ENCODE results near the gene CNPY1.
"Not testable (repeated sequence)": the region's sequence is repeated elsewhere in the genome, so short reads cannot be mapped to it uniquely, and the experiment has no call there.

Gene CNPY1

DNA sequence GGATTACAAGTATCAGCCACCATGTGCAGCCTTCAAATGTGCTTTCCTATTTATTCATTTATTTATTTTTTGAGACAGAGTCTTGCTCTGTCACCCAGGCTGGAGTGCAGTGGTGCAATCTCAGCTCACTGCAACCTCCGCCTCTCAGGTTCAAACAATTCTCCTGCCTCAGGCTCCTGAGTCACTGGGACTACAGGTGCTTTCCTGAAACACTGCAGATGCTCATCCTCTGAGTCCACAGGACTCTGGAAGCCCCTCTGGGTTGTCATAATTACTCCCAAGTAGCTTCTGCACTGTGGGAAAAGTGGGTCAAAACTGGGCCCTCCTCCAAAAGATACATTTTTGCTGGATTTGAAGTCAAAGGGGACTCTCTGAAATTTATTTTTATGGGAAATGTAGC is at the start of gene CNPY1:
TSS of gene CNPY1 (minus strand) at position 111 of the 400 bp plus-strand sequence. CDS start 630 bp downstream, outside the sequence.
- not testable (repeated sequence) for DNase-seq

GRCh38 chr7:155594961-155595366 is 48.6 kb upstream of the CNPY1 start:
- DNase-seq, result no peak

DNA sequence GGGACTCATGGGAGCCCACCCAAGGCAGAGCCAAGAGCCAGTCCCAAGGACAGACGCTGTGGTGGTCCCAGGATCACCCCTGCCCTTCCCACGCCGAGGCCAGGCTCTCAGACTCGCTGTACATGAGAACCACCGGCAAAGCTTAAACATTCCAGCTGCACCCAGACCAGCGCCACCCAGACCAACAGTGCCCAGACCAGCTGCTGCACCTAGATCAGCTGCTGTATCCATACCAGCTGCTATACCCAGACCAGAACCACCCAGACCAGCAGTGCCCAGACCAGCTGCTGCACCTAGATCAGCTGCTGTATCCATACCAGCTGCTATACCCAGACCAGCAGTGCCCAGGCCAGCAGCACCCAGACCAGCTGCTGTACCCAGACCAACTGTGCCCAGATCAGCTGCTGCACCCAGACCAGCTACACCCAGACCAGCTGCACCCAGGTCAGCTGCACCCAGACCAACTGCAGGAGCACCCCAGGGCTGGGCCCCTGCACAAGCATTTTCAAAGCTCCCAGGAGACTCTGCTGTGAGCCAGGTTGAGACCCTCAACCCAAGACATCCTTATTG is 47.9 kb upstream of the CNPY1 start:
- DNase-seq, result no peak

GRCh38 chr7:155593461-155594162 is 47.3 kb upstream of the CNPY1 start:
- no peak for DNase-seq

DNA sequence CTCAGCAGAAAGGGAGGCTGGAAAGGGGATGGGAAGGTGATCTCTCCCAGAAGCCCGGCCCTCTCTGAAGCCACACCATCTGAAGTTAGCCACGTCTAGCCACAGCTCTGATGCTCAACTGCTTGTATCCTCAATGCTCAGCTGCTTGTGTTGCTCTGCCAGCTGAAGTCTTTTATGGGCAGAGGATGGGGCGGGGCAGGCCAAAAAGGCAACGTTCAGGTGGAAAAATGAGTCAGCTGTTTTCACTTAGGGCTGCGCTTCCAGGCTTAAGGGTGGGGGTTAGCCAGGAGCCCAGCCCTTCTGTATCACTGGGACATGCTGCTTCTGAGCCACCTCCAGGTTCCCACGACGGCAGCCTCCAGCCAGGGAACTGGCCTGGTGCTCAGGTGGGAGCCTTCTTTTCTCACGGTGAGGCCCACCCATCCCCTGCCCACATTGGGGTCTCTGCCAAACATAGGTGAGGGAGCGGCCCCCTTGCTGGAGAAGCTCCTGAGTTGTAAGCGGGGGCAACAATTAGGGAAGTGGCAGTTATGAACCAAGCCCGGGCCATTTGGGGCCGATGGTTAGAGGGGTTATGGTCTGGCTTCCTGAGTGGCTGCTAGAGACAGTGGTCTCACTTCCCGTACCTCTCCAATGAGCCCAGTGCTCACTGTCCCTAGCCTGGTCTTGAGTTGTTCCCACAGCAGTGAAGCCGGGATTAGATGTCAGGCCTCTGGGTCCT is 44.9 kb upstream of the CNPY1 start:
- DNase-seq, result no peak

DNA sequence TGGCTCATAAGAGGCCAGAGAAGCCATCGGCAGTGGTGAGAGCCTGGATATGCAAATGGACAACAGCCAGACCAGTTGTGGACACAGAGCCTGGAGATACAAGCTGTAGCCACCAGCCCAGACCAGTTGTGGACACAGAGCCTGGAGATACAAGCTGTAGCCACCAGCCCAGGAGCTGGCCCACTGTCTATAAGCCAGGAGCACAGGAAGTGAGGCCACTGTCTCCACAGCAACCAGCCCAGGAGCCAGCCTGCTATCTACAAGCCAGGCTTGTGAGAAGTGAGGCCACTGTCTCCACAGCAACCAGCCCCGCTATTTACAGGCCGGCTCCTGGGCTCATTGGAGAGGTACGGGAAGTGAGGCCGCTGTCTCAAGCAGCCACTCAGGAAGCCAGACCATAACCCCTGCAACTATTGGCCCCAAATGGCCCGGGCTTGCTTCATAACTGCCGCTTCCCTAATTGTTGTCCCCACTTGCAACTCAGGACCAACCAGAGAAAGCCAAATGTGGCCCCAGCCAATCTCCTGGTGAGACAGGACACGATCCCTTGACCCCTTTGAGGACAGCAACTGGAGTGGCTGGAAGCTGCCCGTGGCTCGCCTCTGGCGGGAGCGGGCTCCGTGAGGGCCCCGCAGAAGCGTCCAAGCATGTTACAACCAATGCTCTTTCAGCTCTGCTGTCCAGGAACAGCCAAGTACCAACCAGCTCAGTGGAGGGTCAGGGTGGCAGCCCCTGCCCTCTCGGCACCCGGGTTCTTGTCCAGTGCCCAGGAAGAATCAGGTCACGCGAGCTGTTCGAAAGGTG is 44.1 kb upstream of the CNPY1 start:
- DNase-seq, result no peak

- no peak for DNase-seq
These were observed 42.9 kb upstream of the CNPY1 start for GRCh38 chr7:155589001-155589980.

GRCh38 chr7:155588468-155588998 is 42.2 kb upstream of the CNPY1 start:
- no peak for DNase-seq

GRCh38 chr7:155587486-155587885 is 41.1 kb upstream of the CNPY1 start:
- DNase-seq, result no peak

DNA sequence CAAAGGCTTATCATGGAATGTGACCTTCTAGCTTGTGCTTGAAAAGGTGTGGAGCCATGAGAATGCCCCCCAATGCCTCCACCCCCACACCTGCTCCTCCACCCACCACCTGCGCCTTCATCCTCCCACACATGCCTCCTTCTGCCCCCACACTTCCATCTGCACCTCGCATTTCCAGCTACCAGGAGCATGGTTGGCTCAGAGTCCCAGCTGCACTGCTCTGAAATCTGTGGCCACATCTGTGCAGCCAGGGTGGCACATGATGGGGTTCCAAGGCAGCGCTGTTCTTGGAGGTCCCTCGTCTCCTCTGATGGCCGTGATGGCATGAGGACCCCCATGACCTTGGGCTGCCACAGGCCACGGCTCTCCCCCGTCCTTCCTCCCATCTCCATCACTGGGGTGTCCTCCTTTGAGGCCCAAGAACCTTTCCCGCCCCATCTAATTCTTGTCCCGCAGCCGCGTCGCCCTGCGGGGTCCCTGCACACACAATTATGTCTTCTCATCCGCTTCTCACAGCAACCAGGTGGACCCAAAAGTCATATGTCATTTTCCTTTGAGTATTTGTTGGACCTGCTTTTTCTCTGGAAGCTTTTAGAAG is 40.6 kb upstream of the CNPY1 start:
- no peak for DNase-seq

DNA sequence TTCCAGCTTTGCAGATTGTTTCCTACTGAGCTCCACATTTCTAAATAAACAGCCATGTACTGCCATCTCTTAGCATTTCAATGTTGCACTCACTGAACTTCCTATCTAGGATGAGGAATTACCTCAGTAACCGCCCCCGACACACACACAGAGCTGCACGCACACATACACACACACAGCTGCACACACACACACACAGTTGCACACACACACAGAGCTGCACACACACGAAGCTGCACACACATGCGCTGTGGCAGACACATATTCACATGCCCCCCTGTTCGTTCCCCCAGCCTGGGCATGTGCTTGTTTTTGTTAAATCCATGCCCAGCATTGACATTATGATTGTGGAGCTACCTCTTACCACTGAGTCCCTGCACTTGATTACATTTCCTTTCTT is 39.6 kb upstream of the CNPY1 start:
- no peak for DNase-seq

DNA sequence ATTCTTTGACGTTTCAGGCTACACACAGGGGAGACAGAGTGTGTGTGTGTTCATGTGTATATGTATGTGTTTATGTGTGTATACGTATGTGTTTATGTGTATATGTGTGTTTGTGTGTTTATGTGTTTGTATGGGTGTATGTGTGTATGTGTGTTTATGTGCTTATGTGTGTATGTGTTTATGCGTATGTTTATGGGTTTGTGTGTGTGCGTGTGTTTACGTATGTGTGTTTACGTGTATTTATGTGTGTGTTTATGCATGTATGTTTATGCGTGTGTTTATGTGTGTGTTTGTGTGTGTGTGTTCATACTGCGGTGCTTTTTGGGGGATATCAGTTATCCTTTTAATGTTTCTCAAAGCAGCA is 39.2 kb upstream of the CNPY1 start:
- DNase-seq, result no peak

DNA sequence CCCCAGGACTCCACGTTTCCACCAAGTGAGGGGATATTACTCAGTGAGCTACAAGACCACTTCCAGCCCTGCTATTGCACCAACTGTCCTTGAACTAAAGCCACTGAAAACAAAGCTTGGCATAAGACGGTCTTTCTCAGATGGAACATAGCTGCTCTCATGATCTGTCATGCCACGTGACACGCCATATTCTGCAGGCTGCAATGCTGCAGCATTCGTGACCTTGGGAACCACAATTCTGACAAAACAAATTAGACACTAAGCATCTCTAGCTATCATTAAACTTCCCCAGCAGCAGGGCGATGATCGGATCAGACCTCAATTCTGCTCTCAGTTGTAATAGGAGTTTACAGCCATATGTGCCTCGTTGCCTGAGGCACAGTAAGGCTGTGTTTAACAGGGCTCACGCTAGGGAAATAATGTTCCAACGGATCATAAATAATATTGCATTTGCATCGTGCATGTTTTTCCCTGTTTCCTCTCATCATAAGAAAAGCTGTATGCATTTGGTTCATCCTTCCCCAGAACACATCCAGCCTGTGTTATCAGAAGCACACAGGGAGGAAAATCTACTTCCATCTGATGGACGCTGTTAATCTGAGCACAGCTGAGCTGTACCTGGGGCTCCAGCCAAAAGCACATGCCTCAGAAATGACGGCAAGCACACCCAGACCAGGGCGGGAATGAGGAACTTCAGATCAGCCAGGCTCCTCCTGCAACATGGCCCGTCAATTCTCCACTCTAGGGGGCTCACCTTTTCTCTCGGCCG is 38.6 kb upstream of the CNPY1 start:
- DNase-seq, result no peak

DNA sequence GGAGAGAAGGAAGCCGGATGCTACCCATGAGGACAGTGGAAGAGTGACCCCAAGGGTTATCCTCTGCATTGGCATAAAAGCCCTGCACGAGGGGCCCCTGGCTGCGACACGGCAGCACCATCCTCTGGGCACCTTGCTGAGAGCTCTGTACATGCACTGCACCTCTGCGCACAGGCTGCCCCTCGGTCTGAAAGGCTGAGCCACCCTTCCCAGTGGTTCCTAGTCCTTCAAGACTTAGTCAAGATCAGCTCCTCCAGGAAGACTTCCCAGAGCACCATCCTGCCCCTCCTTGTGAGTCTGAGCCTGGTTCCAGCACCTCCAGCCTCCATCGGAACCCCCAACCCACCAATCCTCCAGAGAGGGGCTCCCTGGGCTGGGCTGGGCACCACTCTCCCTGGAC is 37.9 kb upstream of the CNPY1 start:
- no peak for DNase-seq

DNA sequence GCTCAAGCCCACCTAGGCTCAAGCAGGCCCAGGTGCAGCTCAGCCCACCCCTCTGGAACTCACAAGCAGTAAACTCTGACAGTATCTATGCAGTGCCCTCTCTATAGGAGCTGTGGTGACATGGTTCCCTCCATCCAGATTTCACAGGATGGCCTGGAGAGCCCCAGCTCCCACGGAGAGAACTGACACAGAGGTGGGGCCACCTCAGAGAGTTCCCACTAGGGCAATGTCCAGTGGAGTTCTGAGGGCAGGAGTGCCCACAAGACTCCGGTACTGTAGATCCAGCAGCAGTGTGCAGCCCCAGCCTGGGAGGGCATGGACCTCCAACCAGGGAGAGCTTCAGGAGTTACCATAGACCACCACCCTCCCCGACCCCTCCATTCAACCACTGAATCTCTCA is 37.3 kb upstream of the CNPY1 start:
- DNase-seq, result no peak

- no peak for DNase-seq
These were observed 35.6 kb upstream of the CNPY1 start for GRCh38 chr7:155581954-155582353.

DNA sequence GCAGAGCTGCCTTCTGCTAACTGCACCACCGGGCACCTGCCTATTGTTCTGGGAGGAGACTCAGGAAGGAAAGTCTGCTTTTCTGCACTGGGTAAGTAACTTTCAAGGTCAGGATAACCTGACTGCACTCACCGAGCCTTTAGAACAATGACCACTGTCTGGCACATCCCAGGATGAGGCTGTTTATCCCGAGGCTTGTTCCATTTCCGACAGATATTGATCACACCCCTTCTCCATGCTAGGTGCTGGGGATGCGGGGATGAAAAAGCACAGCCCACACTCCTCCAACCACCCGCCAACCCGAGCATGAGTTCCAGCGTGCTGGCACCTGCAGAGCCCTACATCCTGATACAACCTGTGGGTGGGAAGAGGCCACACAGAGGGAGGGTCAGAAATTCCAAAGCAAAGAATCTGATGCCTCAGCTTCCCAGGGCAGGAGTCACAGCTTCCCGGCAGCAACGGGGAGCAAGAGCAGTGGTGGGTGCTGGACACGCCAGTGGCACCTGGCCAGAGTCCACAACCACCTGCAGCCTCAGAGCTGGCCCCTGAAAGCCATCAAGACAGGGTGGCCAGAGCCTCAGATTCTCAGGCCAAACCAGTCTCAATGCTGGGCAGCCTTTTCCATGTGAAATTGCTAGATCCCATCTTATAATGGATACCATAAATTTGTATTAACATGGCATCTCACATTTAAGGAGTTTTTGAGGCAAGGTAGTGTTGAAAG is 34.9 kb upstream of the CNPY1 start:
- no peak for DNase-seq

GRCh38 chr7:155580367-155580766 is 34.0 kb upstream of the CNPY1 start:
- peak in 1 of 2 experiments; percentile 27 for DNase-seq

DNA sequence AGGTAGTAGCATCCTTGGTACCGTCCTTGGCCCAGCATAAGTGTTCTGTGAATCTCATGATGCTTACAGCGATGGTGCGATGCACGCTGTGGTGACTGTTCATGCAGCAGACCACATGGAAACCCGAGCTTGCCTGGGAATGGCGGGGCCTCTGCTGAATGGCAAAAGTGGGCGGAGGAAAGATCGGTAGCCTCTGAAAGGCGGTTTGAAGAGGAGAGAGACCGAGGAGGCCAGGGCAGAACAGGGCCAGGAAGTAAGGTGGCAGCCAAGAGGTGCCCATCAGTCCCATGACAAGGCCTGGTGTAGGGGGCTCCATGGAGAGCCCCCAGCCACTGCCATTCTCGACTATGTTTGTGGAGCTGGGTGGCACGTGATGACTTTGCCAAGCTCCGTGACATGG is 33.2 kb upstream of the CNPY1 start:
- DNase-seq, result no peak

GRCh38 chr7:155578016-155578415 is 31.7 kb upstream of the CNPY1 start:
- DNase-seq, result no peak
